CD1c-positive myeloid dendritic cell (primary cell): ENCODE measurements around the gene GPC3.
"Not testable (repeated sequence)": the region's sequence is repeated elsewhere in the genome, so short reads cannot be mapped to it uniquely, and the experiment has no call there.

Experiments
- DNase-seq: peaks from one replicate; pipeline ENCODE4 v3.0.0-alpha.2; 2016; ENCODE audit errors: extremely low spot score

GPC3 gene

DNA sequence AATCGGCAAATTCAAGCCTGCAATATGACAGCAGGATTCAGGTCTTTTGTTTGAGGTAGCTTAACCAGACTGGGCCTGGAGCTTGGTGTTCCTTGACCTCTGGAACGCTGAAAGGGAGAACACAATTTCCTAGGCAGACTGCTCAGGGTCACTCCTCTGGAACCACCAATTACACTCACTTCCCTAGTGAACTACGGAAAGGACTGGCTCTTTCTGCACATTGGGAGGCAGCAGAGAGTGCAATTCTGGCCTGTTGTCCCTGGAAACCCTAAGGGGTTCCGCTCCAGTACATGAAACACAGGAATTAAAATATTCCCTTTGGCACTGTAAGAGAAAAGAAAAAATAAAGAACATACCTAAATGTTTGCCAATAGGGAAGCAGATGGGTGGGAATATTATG is 58.6 kb downstream of the GPC3 start:
- DNase-seq = no peak

DNA sequence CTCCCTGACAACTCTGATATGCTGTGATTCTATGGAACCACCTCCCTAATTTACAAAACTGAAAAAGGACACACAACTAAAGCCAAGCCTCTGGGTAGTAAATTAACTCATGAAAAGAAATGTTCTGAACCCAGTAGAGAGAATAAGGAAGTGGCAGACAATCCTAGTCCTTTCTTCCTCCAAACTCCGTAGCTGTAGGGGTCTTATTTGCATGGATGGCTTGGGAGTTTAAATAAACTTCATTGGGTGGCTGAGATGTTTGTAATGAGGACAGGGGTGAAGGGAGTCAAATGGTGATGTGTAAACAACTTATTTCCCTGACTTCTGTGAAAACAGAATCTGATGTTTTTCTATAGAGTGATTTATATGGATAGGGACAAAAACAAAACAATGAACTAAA is 59.3 kb downstream of the GPC3 start:
- DNase-seq = no peak

DNA sequence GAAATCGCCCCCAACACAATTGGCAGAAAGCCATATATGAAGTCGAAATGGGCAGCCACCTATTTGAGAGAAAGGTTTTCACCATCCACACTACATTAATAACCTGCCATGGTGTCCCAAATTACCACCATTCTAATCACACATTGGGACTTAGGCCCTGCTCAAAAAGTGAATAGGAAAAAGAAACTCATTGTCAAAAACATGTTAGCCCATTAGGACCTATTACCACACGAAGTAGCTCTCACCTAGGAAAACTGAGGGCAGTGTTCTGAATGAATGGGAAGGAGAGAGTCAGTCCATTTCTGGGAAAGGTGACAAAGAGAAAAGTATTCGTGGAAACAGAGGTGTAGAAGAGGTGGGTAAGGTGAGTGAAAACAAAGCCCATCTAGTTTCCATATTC is 60.8 kb downstream of the GPC3 start:
- no peak for DNase-seq

DNA sequence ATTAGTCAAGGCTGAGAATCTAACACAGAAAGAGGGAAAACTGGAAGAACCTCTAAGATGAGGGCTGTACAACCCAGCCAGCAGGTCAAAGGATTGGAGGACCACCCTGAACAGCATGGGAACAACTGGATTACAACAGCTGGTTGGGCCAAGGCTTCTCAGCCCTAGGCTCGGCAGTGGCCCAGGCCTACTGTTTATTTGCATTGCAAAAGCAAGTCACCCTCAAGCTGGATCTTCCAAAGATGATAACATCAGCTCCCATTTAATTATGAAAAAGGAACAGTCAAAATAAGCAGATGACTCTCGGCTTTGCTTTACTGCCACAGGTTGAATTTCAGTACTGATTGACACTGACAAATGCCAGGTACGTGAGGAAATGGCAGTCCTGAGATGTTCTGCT is 61.8 kb downstream of the GPC3 start:
- no peak for DNase-seq

DNA sequence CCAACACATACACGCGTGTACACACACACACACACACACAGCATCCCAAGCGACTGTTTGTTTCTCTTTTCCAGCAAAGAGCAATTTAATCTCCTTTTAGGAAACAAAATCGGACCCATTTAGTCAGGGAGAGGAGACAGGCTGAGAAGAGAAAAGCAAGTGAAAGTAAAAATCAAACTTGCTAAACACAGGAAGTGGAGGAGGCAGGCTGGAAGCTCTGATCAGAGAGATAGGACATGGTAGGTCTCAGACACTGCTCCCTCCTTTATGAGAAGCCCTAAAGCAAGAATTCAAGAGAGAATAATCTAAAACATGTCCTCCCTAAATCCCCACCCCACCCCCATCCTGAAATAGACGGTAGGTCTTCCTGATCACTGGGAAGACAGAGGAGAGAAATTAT is 62.3 kb downstream of the GPC3 start:
- no peak for DNase-seq

DNA sequence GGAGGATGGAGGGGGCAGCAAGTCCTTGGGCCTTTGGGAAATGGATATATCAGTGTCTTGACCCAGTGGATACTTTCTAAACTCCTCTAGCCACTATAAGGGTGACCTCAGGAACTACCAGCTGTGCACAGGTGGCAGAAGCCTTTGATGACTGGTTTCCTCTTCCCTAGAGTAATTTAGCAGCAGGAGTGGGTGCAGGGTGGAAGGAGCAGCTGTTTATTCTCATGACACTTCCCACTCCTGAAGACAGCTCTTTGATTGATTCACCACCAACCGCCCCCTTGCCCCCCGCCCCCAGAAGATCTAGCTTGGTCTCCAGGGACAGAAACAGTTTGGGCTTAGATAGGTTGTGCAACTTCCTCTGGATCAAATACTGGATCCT is 63.0 kb downstream of the GPC3 start:
- no peak for DNase-seq

DNA sequence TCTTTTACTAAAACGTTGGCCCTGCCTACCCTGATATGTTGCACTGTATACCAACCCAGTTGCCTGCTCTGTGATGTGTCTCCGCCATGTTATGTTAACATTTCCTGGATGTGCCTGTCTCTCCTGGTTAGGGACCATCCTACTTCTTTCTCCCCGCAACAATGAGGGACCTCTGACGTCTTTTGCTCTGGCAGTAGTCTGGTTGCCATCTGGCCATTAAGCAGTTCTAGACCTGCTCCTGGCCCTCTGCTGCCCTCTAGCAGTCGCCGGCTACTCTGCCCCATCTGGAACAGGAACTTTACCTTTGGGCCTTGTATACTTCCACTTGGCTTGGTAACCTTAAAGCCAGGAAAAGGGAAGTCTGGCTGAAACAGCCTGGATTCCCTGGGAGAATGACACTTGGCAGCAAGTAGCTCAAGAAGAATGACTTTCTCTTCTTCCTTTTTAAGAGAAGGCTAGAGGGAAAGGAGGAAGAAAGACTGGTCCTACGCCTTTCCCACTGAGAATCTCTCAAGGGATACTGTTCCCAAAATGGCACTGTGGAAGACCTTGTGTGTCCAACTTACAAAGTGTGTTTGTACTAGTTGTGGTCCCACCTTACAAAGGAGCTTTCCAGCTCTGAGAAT is 63.5 kb downstream of the GPC3 start:
- DNase-seq = no peak

DNA sequence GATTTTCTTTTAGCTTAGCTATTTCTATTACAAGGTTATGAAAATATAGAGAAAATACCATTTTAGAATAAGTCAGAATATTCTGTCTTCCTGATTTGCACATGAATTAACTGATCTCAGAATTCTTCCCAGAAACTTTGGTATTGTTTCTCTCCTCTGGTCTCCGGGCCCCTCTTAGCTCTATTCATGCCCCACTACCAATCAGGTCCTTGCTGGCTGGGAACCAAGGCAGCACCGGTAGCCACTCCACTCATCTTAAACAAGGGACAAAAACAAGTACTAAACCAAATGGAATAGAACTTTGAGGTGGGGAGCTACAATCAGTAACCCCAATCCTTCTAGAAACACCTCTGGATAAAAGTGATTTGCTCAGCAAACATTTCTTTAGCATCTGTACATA is 64.3 kb downstream of the GPC3 start:
- no peak for DNase-seq

DNA sequence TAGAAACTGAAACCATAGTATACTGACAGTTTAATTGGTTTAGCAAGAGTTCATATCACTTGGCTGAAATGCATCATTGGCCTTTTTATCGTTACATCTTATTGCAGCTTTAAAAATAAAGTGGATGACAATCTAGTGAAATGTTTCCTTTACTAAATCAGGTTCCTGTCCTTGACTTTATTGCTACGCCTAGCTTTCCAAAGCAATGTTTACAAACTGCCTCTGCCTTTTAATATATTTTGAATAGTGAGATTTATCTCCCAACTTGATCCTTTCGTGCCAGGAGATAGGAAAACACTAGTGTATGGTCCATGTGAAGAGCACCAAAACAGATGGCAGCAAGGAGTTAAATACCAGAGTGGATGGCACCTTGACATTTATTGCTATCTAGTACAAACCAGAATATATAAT is 67.0 kb downstream of the GPC3 start:
- no peak for DNase-seq

DNA sequence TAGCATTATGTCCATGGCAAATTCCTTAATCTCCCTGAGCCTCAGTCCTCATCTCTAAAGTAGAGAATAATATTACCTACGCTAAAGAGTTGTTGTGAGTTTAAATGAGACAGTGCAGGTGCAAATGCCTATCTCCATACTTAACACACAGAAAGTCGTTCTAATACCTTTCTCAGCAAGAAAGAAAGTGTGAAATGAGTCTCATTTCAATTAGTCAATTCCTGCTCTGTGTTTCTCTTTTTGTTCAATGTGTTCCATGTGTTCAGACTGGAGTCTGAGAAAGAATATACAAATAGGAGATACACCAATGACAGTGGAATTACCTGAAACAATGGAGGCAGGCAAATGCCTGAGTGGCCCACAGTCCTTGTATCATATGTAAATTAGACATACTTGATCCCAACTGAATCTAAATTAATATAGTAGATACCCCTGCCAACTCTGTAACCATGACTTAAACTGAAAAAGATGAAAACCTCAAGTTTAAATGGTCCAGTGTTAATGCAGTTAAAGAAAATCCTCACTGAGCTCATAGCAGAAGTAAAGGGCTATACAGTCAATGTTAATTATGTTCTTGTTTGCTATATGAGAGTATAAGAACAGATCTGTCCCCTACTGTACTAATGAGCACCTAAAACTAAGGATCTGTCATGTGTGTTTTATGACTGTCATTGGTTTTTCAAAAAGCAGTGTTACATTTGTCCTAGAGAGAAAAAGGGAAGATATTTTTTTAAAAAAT is 68.2 kb downstream of the GPC3 start:
- DNase-seq = no peak

DNA sequence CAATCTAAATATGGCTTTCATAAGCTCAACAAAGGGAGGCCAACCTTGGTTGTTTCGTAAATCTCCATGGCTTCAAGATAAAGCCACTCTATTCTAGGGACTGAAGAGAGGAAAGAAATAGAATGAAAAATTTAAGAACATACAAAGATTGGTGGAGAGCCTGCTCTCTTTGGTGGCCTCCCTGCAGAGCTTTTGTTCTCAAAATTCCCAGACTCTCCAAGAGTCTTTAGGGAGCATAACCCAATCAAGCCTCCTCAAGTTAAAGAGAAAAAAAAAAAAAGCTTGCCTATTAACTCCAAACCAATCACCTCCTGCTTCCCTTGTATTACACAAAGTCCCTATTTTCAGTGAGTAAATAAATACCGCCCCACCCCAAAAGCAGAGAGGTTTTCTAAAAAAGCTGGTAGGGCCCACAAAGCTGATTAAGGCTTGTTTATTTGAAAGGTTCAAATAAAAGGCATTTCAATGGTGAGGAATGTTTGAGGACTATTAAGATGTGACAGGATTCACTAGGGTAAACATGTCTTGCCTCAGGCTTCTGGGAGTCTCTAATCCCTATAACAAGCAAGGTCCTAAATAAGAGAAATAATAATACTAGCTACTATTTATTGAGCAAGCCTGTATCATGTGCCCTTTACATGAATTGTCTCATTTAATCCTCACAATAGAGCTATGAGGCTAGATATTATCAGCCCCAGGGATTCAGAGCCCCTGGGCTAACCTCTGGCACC is 71.6 kb downstream of the GPC3 start:
- DNase-seq = no peak

DNA sequence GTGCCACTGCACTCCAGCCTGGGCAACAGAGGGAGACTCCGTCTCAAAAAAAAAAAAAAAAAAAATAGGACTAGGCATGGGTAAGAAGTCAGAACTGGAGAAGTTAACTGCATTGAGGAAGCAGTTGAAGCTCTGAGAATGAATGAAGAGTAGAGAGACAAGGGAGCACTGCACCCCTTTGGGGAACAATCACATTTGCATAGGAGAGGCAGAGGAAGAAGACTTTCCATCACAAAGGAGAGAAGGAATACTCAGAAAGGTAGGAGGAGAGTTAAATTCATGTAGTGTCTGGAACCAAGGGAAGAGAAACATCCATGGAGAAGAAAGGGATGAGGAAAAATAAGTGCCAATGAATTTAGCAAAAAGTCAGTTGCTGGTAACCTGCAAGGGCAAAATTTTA is 72.4 kb downstream of the GPC3 start:
- no peak for DNase-seq

DNA sequence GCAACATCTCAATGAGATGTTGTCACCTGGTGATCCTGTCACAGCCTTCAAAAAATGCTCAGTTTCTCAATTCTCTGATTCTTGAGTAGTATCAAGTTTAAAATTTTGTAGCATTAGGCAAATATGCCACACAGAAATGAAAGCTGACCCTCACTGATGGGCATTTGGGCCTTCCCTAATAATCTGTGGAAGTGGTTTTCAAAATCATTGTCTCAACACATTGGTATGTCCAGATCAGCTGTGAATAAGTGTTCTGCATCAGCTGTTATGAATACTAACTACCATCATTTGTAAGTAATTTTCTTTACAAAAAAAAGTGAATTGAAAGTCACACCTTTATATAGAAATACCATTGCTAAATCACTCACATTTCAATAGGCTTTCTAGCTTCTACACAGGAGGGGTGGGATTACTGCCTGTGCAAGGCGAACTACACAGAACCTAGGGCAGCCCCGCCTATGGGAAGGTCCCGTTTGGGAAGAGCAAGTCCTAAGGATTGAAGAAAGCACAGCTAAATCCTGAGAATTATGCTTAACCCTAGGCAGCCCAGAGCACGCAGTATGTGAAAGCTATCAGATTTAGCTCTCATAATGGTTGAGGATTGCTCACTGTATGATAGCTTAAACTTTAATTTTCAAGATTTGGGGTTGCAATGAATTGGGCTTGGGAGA is 73.4 kb downstream of the GPC3 start:
- DNase-seq = no peak

DNA sequence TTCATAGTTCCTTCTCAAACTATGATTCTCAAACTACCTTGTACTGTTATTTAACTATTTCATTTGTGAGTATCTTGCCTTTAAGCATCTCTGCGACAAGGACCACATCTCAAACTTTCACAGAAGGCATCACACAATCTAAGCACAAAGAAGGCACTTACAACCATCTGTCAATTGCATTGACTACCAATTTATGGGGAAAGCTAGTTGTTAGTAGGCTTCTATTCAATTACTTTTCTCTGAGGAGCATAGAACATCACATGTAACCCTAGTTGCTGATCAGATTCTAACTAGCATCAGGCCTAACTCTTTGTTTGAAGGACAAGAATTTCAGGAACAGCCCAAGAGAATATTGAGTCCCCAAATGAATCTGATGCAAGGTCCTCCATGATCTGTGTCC is 74.9 kb downstream of the GPC3 start:
- DNase-seq = no peak

DNA sequence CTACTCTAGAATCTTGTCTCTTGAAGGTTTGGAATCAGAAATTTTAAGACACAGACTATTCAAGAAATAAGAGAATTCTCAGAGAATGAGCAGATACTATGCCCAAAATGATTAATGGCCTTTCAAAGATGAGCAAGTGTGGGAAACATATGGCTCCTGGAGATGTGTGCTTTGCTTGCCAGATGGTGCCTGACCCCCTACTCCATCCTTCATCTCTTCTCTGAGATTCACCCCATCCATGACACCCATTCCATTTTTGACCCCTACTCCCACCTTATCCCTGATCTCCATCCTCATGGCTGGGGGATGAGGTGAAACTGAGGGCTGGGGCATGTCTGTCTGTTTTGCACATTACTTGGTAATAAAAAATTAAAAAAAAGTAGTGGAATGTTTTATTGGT is 75.5 kb downstream of the GPC3 start:
- no peak for DNase-seq

DNA sequence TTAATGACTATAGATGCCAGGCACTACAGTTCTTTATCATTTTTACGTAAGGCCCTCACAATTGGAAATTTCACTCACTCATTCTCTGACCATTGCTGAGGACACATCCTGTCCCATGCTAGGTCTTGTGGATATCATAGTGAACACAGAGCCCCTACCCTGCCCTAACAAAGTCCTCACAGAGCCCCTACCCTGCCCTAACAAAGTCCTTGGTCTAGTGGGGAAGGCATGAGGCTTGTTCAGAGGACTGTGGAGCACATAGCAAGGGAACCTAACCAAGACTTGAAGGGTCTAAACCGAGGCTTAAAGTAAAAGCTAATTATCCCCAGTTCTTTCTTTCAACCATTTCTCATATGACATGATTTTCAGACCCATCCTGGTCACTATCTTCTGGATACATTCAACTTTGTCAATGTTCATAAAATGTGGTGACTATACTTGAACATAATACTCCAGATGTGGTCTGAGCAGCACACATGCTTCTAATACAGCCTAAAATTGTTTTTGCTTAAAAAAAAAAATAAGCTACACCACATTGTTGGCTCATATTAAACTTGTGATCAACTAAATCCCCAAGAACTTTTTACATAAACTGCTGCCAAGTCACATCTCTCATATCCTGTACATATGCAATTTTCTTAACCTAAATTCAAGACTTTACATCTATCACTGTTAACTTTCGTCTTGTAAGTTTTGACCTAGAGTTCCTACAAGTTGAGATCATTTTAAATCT is 77.0 kb downstream of the GPC3 start:
- no peak for DNase-seq

DNA sequence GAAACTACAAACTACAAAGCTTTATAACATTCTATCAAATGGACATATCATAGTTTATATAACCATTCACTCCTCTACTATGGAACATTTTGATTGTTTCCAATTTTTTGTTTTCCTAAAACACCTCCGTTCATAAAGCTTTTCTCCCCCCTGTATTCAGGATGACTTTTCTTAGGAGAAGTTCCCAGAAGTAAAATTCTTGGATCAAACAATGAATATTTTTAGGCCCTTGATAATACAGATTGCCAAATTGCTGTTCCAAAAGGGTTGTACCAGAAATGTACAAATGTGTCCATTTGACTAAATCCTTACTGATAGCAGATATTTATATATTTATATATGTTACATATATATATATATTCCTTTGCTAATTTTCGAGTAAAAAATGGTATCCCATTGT is 77.8 kb downstream of the GPC3 start:
- no peak for DNase-seq

DNA sequence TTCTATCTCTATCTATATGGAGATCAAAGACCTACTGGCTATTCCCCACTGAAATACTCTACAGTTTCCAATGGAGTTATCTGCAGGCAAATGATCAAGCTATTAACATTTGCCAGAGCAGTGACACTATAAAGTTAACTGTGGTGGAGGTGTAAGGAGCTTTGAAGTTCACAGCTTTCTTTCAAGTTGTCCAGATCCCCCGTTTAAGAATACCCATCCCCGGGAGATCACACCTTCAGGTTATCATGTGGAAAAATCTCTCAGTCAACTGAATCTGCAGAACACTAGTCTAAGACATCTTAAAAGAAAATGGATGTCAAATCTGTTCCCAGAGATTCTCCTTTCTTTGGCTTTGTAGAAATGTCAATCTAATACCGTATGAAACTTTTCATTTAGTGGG is 80.1 kb downstream of the GPC3 start:
- DNase-seq = no peak

DNA sequence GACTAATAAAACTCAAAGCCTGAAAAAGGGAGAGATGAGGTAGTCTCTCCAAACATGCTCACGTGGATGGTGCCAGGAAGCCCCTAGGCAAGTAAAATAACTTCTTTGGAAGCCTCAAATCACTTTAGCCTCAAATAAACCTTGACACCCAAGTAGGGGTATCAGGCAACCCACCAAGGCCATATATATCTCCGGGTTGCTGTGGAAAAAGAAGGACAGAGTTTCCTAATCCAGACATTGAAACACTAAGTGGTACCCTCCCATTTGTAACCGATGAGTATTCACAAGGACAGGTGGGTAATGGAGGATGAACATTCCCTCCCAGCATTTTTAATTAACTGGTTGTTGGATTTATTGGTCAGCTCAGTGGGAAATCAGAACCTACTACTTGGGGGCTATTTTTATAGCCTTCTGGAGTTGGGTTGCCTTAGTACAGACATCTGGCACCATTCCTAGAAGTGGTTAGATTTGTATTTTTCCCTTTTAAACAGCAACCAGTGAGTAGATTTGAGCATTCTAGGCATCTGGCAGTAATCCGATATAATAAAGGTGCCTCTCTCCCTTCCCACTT is 87.7 kb downstream of the GPC3 start:
- no peak for DNase-seq

DNA sequence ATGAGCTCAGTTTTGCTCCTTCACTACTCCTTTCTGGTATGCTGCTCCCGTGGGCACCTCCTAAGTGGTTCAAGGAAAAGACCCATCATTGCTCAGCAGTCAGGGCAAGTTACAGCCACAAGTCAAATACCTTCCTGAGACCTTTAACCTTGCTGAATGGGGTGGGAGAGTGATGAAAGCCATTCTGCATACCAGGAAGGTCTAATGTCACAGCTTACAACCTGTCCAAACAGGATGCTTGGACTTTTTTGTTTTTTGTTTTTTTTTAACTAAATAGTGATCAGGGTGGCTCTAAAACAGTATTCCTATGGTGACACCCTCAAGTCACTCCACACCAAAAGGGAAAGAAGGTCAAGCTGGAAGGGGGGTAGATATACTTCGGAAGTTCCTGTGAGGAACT is 93.1 kb downstream of the GPC3 start:
- no peak for DNase-seq

DNA sequence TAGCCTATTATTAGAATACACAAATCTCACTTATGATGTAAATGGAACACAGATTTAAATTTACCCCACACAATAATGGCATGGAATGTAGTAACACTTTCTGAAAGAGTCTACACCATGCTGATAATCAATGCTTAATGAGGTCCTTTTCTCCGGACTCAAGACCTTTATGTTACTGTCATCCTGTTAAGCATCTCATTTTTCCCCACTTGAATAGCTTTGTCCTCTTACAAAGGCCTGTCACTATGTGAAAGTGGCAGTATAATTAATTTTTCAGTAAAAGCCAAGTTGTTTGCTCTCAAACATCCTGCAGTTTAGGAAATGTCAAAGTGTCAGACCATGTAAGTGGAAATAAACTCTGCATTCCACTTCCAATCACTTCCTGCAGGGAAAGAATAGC is 96.4 kb downstream of the GPC3 start:
- DNase-seq = no peak

DNA sequence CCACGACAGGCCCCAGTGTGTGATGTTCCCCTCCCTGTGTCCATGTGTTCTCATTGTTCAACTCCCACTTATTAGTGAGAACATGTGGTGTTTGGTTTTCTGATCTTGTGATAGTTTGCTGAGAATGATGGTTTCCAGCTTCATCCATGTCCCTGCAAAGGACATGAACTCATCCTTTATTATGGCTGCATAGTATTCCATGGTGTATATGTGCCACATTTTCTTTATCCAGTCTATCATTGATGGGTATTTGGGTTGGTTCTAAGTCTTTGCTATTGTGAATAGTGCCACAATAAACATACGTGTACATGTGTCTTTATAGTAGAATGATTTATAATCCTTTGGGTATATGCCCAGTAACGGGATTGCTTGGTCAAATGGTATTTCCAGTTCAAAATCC is 97.3 kb downstream of the GPC3 start:
- not testable (repeated sequence) for DNase-seq
